Kidney (tissue), 14 donors: ENCODE results near the gene PROB1. TPM values are rescaled to one million over a fixed set of nuclear protein-coding genes. Genes with fewer than 3 reads are reported as not detected.
A peak's percentile ranks its signal among the peaks of the same experiment; 100 is the strongest.
"Not testable (repeated sequence)": the region's sequence is repeated elsewhere in the genome, so short reads cannot be mapped to it uniquely, and the experiment has no call there.

Experiments
- DNase-seq, 5 donors: peaks; one replicate each; pipeline ENCODE4 v3.0.0-alpha.2; 2013 to 2020
- FAIRE-seq: peaks from 2 replicates; lab custom pipeline; 2012; peaks lifted over from hg19 to GRCh38; lab: Jason Lieb, UNC
- H3K27ac ChIP-seq, 2 donors: one replicate each; pipeline ENCODE4 v1.7.0; 2013; ENCODE audit warnings: low read depth in 2 of 2, low read length in 2 of 2, inconsistent platforms in 1 of 2
- H3K27me3 ChIP-seq: one replicate; pipeline ENCODE4 v1.7.1; 2013; ENCODE audit warnings: low read length, inconsistent platforms; ENCODE audit not compliant: control insufficient read depth, insufficient read depth
- H3K36me3 ChIP-seq, 3 donors: one replicate each; pipeline versions ENCODE4 v1.7.0 to v1.7.1; 2013; ENCODE audit warnings: low read length in 3 of 3, control low read depth in 1 of 3, inconsistent platforms in 1 of 3; ENCODE audit not compliant: insufficient read depth in 3 of 3, control insufficient read depth in 2 of 3
- H3K4me1 ChIP-seq, 3 donors: one replicate each; pipeline versions ENCODE4 v1.7.0 to v1.7.1; 2013; ENCODE audit warnings: low read length in 3 of 3, inconsistent platforms in 1 of 3, low read depth in 1 of 3; ENCODE audit not compliant: control insufficient read depth in 2 of 3, insufficient read depth in 2 of 3
- H3K4me3 ChIP-seq, 3 donors: one replicate each; pipeline versions ENCODE4 v1.7.0 to v1.8.1; 2013; ENCODE audit warnings: low read length in 3 of 3, control low read depth in 1 of 3, inconsistent platforms in 1 of 3
- H3K9ac ChIP-seq, 3 donors: one replicate each; pipeline versions ENCODE4 v1.7.0 to v1.7.1; 2013; ENCODE audit warnings: low read length in 3 of 3, control low read depth in 1 of 3, inconsistent platforms in 1 of 3
- H3K9me3 ChIP-seq, 3 donors: one replicate each; pipeline versions ENCODE4 v1.7.0 to v1.7.1; 2013; ENCODE audit warnings: low read length in 3 of 3, control low read depth in 1 of 3, inconsistent platforms in 1 of 3; ENCODE audit not compliant: control insufficient read depth in 2 of 3, insufficient read depth in 1 of 3
- CTCF ChIP-seq: IDR thresholded peaks from 3 replicates; pipeline ENCODE4 v1.5.1; 2012; ENCODE audit warnings: mild to moderate bottlenecking, moderate library complexity, borderline replicate concordance; ENCODE audit not compliant: insufficient read depth; ENCODE audit errors: extremely low read depth
- intact Hi-C: fragments of 100-400 bp; cut with DNase I; formaldehyde crosslinking; loops from one replicate; pipeline ENCODE4 v1.11.1; 2022
- polyA plus RNA-seq: library from polyadenylated mRNA; stranded (reverse); fragments of 350-450 nt; fragmentation: Illumina TruSeq; extraction: RNeasy Lipid Tissue Mini Kit (QIAGEN cat#74804); gene quantifications from one replicate; pipeline ENCODE4 v1.2.3, GENCODE V29; 2014; ENCODE audit warnings: low read depth, low replicate concordance; ENCODE audit not compliant: insufficient read depth
- total RNA-seq: library from RNA; stranded (reverse); fragmentation: NEBNext Ultra II Directional; extraction: Animal tissue kit (Norgen Biotek cat#: 25700); gene quantifications from one replicate; pipeline ENCODE4 v1.2.1, GENCODE V29; 2021
- donor health status: control.
- donor health status: control.
- donor health status: control.
- donor health status: control.
- donor health status: control.
- donor health status: DM: yes; HTN: yes; CAD: no.
- donor health status: Normal renal cell carcinoma (clear cell type).

The PROB1 gene
- total and polyA plus RNA-seq, 2 donors from 2014 or later: 1.5 to 3.8 TPM

GRCh38 chr5:139387611-139388197 is 7.2 kb downstream of the PROB1 start:
- Histone ChIP-seq H3K36me3 (no peaks in the 10 kb centered on the region), H3K4me3 (no peak overlapping the region), H3K27me3 (no peaks in the 10 kb centered on the region), H3K9me3 (no peaks in the 10 kb centered on the region), H3K27ac (no peak overlapping the region), H3K4me1 (peaks cover 0 to 18% (median 17%) of the 10 kb centered on the region in 3 donors), H3K9ac (no peak overlapping the region)
- no peak for FAIRE-seq
- no peak for DNase-seq
- intact Hi-C loops: no loop called here
- TF ChIP-seq CTCF: no peak

GRCh38 chr5:139386956-139387355 is 7.9 kb downstream of the PROB1 start:
- H3K9me3 ChIP-seq, H3K36me3 ChIP-seq, H3K27me3 ChIP-seq, FAIRE-seq, H3K4me3 ChIP-seq, intact Hi-C loops, H3K27ac ChIP-seq, H3K9ac ChIP-seq: not testable (repeated sequence)
- peaks cover 0 to 19% (median 19%) of the 10 kb centered on the region in 3 donors for H3K4me1 ChIP-seq
- peak in 1 of 5 donors; percentile 13 for DNase-seq

DNA sequence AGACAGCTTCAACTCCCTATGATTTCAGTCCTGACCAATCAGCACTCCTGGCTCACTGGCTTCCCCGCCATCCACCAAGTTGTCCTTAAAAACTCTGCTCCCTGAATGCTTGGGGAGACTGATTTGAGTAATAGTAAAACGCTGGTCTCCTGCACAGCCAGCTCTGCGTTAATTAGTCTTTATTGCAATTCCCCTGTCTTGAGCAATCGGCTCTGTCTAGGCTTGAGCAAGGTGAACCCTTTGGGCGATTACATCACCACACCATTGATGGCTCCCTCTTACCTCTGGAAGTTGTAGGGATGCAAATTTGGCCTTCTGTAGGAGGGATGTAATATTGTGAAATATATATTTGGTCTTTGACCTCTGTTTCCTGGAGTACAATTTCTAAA is 8.9 kb downstream of the PROB1 start:
- H3K27me3 ChIP-seq: no peaks in the 10 kb centered on the region
- peak in 1 of 5 donors; percentile 13 for DNase-seq
- H3K4me3 ChIP-seq: no peak overlapping the region
- intact Hi-C loops: no loop called here
- H3K4me1 ChIP-seq: peaks cover 0 to 21% (median 19%) of the 10 kb centered on the region in 3 donors
- TF ChIP-seq CTCF: no peak
- H3K9ac ChIP-seq: no peak overlapping the region
- no peak overlapping the region for H3K27ac ChIP-seq
- H3K9me3 ChIP-seq: no peaks in the 10 kb centered on the region
- no peak for FAIRE-seq
- H3K36me3 ChIP-seq: no peaks in the 10 kb centered on the region

GRCh38 chr5:139385061-139386049 is 9.5 kb downstream of the PROB1 start:
- intact Hi-C loops: no loop called here
- TF ChIP-seq CTCF: peak; percentile 7
- no peaks in the 10 kb centered on the region for H3K9me3 ChIP-seq
- FAIRE-seq: no peak
- no peaks in the 10 kb centered on the region for H3K36me3 ChIP-seq
- peak overlapping the region; percentile 43 to 68 for H3K27ac ChIP-seq
- peak overlapping the region in 2 of 3 donors; percentile 50 to 56 for H3K4me3 ChIP-seq
- H3K9ac ChIP-seq: peak overlapping the region in 2 of 3 donors; percentile 17 to 61
- H3K27me3 ChIP-seq: no peaks in the 10 kb centered on the region
- peaks cover 0 to 21% (median 19%) of the 10 kb centered on the region in 3 donors for H3K4me1 ChIP-seq
- peak in 1 of 5 donors; percentile 13 for DNase-seq
